Urinary bladder (tissue), 4 donors: Measurements from ENCODE around the gene FAM24A. TPM values are rescaled to one million over a fixed set of nuclear protein-coding genes. Genes with fewer than 3 reads are reported as not detected.
"Not testable (repeated sequence)": the region's sequence is repeated elsewhere in the genome, so short reads cannot be mapped to it uniquely, and the experiment has no call there.

ENCODE experiments used
- DNase-seq: peaks from one replicate; pipeline ENCODE4 v3.0.0-alpha.2; 2015; ENCODE audit errors: extremely low spot score
- H3K27ac ChIP-seq: one replicate; pipeline ENCODE4 v1.5.1; 2013; ENCODE audit warnings: low read depth, mild to moderate bottlenecking, moderate library complexity
- H3K36me3 ChIP-seq: one replicate; pipeline ENCODE4 v1.6.1; 2013; ENCODE audit warnings: mild to moderate bottlenecking, moderate library complexity; ENCODE audit not compliant: insufficient read depth
- H3K4me1 ChIP-seq: one replicate; pipeline ENCODE4 v1.6.1; 2013; ENCODE audit warnings: mild to moderate bottlenecking, moderate library complexity; ENCODE audit not compliant: insufficient read depth
- H3K4me3 ChIP-seq: one replicate; pipeline ENCODE4 v1.5.1; 2013; ENCODE audit warnings: low read depth, low read length
- WGBS: extraction: QIAGEN DNeasy Blood & Tissue Kit; methylation state at CpG from one replicate; pipeline ENCODE4 v1.1.7; 2013; 5-methylcytosine and 5-hydroxymethylcytosine counted together
- polyA plus RNA-seq: library from polyadenylated mRNA; stranded (reverse); fragments of 200-250 nt; gene quantifications from one replicate; pipeline ENCODE4 v1.2.3, GENCODE V29; 2013
- total RNA-seq: library from RNA; depleted of rRNA; stranded (reverse); fragments of >200 nt; gene quantifications from one replicate; pipeline ENCODE4 v1.2.3, GENCODE V29; 2014
- donor health status: healthy with polysubstance abuse.
- donor health status: healthy.

The FAM24A gene
- total RNA-seq (not detected), polyA plus RNA-seq (not detected)

GRCh38 chr10:122910310-122910709 is at the start of gene FAM24A:
Gene FAM24A, plus strand, starts transcription at chr10:122910610. Its CDS starts 1,025 bp downstream, at chr10:122911635.
- 69% methylated on average over 1 of the region's 1 CpG for WGBS
- H3K27ac ChIP-seq: no peak within 1 kb of the TSS
- H3K4me3 ChIP-seq: no peak within 1 kb of the TSS
- H3K4me1 ChIP-seq: no peaks in the 10 kb centered on the region
- H3K36me3 ChIP-seq: no peaks in the 10 kb centered on the region
- no peak for DNase-seq

GRCh38 chr10:122861711-122862161 is 48.7 kb upstream of the FAM24A start:
- WGBS: 47% methylated on average over 1 of the region's 1 CpG

GRCh38 chr10:122863216-122864193 is 46.9 kb upstream of the FAM24A start:
- DNase-seq: no peak
- Histone ChIP-seq H3K36me3 (no peaks in the 10 kb centered on the region), H3K27ac (no peak overlapping the region), H3K4me3 (no peak overlapping the region), H3K4me1 (no peaks in the 10 kb centered on the region)
- 86% methylated on average over 2 of the region's 2 CpGs for WGBS

More at GRCh38 chr10:122861711-122862161, 48.7 kb upstream of the FAM24A start:
- Histone ChIP-seq H3K27ac (no peak overlapping the region), H3K4me3 (no peak overlapping the region), H3K4me1 (no peaks in the 10 kb centered on the region), H3K36me3 (no peaks in the 10 kb centered on the region)
- no peak for DNase-seq

- H3K4me1 ChIP-seq: no peaks in the 10 kb centered on the region
- H3K27ac ChIP-seq: no peak overlapping the region
- 92% methylated on average over 2 of the region's 2 CpGs for WGBS
- no peak for DNase-seq
- no peak overlapping the region for H3K4me3 ChIP-seq
- H3K36me3 ChIP-seq: no peaks in the 10 kb centered on the region
Observed at GRCh38 chr10:122864194-122864592, 46.2 kb upstream of the FAM24A start.

GRCh38 chr10:122864901-122865300 is 45.5 kb upstream of the FAM24A start:
- no peak overlapping the region for H3K4me3 ChIP-seq
- H3K36me3 ChIP-seq: no peaks in the 10 kb centered on the region
- no peak for DNase-seq
- H3K27ac ChIP-seq: no peak overlapping the region
- no peaks in the 10 kb centered on the region for H3K4me1 ChIP-seq
- 97% methylated on average over 1 of the region's 1 CpG for WGBS

- not testable (repeated sequence) for DNase-seq, H3K36me3 ChIP-seq
- WGBS: 86% methylated on average over 3 of the region's 3 CpGs
Observed at GRCh38 chr10:122866757-122867482, 43.5 kb upstream of the FAM24A start.

GRCh38 chr10:122868768-122869167 is 41.6 kb upstream of the FAM24A start:
- not testable (repeated sequence) for H3K4me1 ChIP-seq

More at GRCh38 chr10:122866757-122867482, 43.5 kb upstream of the FAM24A start:
- H3K4me3 ChIP-seq, H3K4me1 ChIP-seq, H3K27ac ChIP-seq: not testable (repeated sequence)

GRCh38 chr10:122871947-122872346 is 38.5 kb upstream of the FAM24A start:
- not testable (repeated sequence) for H3K27ac ChIP-seq, H3K4me3 ChIP-seq, H3K36me3 ChIP-seq, DNase-seq, H3K4me1 ChIP-seq
- 91% methylated on average over 1 of the region's 2 CpGs for WGBS

More at GRCh38 chr10:122868768-122869167, 41.6 kb upstream of the FAM24A start:
- not testable (repeated sequence) for H3K27ac ChIP-seq, DNase-seq, H3K4me3 ChIP-seq, H3K36me3 ChIP-seq
- 91% methylated on average over 1 of the region's 2 CpGs for WGBS

- Histone ChIP-seq H3K36me3 (no peaks in the 10 kb centered on the region), H3K4me3 (no peak overlapping the region), H3K27ac (no peak overlapping the region), H3K4me1 (peaks cover 2% of the 10 kb centered on the region)
- DNase-seq: no peak
- WGBS: 40% methylated on average over 6 of the region's 6 CpGs
Observed at GRCh38 chr10:122875843-122876466, 34.5 kb upstream of the FAM24A start.

GRCh38 chr10:122876467-122876855 is 33.9 kb upstream of the FAM24A start:
- no peaks in the 10 kb centered on the region for H3K36me3 ChIP-seq
- no peak for DNase-seq
- peaks cover 2% of the 10 kb centered on the region for H3K4me1 ChIP-seq
- 82% methylated on average over 1 of the region's 1 CpG for WGBS
- H3K27ac ChIP-seq: no peak overlapping the region
- no peak overlapping the region for H3K4me3 ChIP-seq

GRCh38 chr10:122877264-122877663 is 33.1 kb upstream of the FAM24A start:
- 71% methylated on average over 1 of the region's 1 CpG for WGBS
- H3K4me3 ChIP-seq: no peak overlapping the region
- H3K36me3 ChIP-seq: no peaks in the 10 kb centered on the region
- no peak overlapping the region for H3K27ac ChIP-seq
- no peak for DNase-seq
- H3K4me1 ChIP-seq: peaks cover 2% of the 10 kb centered on the region

GRCh38 chr10:122878799-122879338 is 31.5 kb upstream of the FAM24A start:
- no peak for DNase-seq
- Histone ChIP-seq H3K36me3 (no peaks in the 10 kb centered on the region), H3K27ac (no peak overlapping the region), H3K4me1 (peaks cover 2% of the 10 kb centered on the region), H3K4me3 (peak overlapping the region; percentile 48)
- WGBS: 58% methylated on average over 14 of the region's 14 CpGs
